Measurements from ENCODE around the gene LMX1A. TPM values are rescaled to one million over a fixed set of nuclear protein-coding genes. Genes with fewer than 3 reads are reported as not detected.

LMX1A gene
- total and polyA plus RNA-seq, 9 of the 15 experiments (the other 6 are each of a cell fraction or from before 2014, with no cell fraction given) = not detected

DNA sequence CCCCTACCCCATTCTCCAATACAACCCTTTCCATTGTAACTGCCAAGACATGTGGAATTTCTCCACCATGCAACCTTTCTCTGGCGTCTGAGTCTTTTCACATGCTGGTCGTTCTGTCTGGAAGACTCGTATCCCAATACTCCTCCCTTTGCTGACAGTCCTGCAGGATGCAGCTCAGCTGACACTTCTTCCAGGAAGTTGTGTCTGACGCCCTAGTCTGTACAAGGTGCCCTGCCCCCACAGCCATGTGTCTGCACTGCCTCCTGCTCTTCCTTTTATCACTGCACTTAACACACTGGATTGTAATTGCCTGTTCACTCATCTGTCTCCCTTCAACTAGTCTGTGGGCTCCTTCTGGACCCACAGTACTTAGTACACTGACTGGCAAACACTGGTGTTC, 188.0 kb downstream of the LMX1A start:
- intact Hi-C loops (cut with micrococcal nuclease) (no loop called here), in situ Hi-C loops (cut with MboI) (no loop called here)
- FAIRE-seq = no peak
- ChIA-PET POLR2A (interaction anchor here (1.2 kb wide), 1 partner anchor 10 kb away, joined by 3 read pairs; no protein-coding TSS in a partner anchor), CTCF (ENCODE audit: low intra/inter-chr PET ratio) (no interaction called here)
- Histone ChIP-seq H3K79me2 (ENCODE audit: control insufficient read depth, insufficient read depth, low read length) (no peaks in the 10 kb centered on the region), H4K20me1 (replicated peaks; ENCODE audit: control insufficient read depth, insufficient read depth, low read length) (no peaks in the 10 kb centered on the region), H2AFZ (ENCODE audit: low read depth, low read length) (no peak overlapping the region), H3K9me3 (replicated peaks; ENCODE audit: control insufficient read depth, insufficient read depth, low read depth, low read length) (no peaks in the 10 kb centered on the region), H3K9ac (ENCODE audit: insufficient read depth in 1 of 2, low read depth in 2 of 2, low read length in 2 of 2) (no peak overlapping the region), H3K4me2 (ENCODE audit: insufficient read depth, low read length) (no peak overlapping the region), H3K9me1 (ENCODE audit: control insufficient read depth, insufficient read depth, low read length) (no peaks in the 10 kb centered on the region), H3K27ac (ENCODE audit: extremely low read depth, low read depth, low read length) (no peak overlapping the region), H3K27me3 (ENCODE audit: control insufficient read depth in 2 of 2, insufficient read depth in 2 of 2, low read length in 2 of 2) (no peaks in the 10 kb centered on the region; a peak in 1 of 5 replicates), H3K36me3 (ENCODE audit: control insufficient read depth, insufficient read depth, low read length) (no peaks in the 10 kb centered on the region), H3K4me3 (no peak overlapping the region), H3K4me1 (replicated peaks in 1 of 2; ENCODE audit: control insufficient read depth in 2 of 2, insufficient read depth in 2 of 2, low read length in 2 of 2) (no peaks in the 10 kb centered on the region)
- no TSS peak for BruUV-seq (replicated peaks)
- TF ChIP-seq PHF8 (IDR thresholded peaks at IDR 0.05; ENCODE audit: borderline replicate concordance, low read length) = no peak
- TF ChIP-seq ADNP (tag; IDR thresholded peaks at IDR 0.05) = no peak
- TF ChIP-seq CSDE1 (IDR thresholded peaks at IDR 0.05) = no peak
- TF ChIP-seq, protein P1, sequence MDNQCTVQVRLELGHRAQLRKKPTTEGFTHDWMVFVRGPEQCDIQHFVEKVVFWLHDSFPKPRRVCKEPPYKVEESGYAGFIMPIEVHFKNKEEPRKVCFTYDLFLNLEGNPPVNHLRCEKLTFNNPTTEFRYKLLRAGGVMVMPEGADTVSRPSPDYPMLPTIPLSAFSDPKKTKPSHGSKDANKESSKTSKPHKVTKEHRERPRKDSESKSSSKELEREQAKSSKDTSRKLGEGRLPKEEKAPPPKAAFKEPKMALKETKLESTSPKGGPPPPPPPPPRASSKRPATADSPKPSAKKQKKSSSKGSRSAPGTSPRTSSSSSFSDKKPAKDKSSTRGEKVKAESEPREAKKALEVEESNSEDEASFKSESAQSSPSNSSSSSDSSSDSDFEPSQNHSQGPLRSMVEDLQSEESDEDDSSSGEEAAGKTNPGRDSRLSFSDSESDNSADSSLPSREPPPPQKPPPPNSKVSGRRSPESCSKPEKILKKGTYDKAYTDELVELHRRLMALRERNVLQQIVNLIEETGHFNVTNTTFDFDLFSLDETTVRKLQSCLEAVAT (IDR thresholded peaks at IDR 0.05) = no peak
- TF ChIP-seq, protein P2, sequence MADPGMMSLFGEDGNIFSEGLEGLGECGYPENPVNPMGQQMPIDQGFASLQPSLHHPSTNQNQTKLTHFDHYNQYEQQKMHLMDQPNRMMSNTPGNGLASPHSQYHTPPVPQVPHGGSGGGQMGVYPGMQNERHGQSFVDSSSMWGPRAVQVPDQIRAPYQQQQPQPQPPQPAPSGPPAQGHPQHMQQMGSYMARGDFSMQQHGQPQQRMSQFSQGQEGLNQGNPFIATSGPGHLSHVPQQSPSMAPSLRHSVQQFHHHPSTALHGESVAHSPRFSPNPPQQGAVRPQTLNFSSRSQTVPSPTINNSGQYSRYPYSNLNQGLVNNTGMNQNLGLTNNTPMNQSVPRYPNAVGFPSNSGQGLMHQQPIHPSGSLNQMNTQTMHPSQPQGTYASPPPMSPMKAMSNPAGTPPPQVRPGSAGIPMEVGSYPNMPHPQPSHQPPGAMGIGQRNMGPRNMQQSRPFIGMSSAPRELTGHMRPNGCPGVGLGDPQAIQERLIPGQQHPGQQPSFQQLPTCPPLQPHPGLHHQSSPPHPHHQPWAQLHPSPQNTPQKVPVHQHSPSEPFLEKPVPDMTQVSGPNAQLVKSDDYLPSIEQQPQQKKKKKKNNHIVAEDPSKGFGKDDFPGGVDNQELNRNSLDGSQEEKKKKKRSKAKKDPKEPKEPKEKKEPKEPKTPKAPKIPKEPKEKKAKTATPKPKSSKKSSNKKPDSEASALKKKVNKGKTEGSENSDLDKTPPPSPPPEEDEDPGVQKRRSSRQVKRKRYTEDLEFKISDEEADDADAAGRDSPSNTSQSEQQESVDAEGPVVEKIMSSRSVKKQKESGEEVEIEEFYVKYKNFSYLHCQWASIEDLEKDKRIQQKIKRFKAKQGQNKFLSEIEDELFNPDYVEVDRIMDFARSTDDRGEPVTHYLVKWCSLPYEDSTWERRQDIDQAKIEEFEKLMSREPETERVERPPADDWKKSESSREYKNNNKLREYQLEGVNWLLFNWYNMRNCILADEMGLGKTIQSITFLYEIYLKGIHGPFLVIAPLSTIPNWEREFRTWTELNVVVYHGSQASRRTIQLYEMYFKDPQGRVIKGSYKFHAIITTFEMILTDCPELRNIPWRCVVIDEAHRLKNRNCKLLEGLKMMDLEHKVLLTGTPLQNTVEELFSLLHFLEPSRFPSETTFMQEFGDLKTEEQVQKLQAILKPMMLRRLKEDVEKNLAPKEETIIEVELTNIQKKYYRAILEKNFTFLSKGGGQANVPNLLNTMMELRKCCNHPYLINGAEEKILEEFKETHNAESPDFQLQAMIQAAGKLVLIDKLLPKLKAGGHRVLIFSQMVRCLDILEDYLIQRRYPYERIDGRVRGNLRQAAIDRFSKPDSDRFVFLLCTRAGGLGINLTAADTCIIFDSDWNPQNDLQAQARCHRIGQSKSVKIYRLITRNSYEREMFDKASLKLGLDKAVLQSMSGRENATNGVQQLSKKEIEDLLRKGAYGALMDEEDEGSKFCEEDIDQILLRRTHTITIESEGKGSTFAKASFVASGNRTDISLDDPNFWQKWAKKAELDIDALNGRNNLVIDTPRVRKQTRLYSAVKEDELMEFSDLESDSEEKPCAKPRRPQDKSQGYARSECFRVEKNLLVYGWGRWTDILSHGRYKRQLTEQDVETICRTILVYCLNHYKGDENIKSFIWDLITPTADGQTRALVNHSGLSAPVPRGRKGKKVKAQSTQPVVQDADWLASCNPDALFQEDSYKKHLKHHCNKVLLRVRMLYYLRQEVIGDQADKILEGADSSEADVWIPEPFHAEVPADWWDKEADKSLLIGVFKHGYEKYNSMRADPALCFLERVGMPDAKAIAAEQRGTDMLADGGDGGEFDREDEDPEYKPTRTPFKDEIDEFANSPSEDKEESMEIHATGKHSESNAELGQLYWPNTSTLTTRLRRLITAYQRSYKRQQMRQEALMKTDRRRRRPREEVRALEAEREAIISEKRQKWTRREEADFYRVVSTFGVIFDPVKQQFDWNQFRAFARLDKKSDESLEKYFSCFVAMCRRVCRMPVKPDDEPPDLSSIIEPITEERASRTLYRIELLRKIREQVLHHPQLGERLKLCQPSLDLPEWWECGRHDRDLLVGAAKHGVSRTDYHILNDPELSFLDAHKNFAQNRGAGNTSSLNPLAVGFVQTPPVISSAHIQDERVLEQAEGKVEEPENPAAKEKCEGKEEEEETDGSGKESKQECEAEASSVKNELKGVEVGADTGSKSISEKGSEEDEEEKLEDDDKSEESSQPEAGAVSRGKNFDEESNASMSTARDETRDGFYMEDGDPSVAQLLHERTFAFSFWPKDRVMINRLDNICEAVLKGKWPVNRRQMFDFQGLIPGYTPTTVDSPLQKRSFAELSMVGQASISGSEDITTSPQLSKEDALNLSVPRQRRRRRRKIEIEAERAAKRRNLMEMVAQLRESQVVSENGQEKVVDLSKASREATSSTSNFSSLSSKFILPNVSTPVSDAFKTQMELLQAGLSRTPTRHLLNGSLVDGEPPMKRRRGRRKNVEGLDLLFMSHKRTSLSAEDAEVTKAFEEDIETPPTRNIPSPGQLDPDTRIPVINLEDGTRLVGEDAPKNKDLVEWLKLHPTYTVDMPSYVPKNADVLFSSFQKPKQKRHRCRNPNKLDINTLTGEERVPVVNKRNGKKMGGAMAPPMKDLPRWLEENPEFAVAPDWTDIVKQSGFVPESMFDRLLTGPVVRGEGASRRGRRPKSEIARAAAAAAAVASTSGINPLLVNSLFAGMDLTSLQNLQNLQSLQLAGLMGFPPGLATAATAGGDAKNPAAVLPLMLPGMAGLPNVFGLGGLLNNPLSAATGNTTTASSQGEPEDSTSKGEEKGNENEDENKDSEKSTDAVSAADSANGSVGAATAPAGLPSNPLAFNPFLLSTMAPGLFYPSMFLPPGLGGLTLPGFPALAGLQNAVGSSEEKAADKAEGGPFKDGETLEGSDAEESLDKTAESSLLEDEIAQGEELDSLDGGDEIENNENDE (IDR thresholded peaks at IDR 0.05; ENCODE audit: low read depth, low read length) = no peak
- TF ChIP-seq HIVEP1 (CRISPR knock-in tag; IDR thresholded peaks at IDR 0.05) = no peak
- TF ChIP-seq, protein P3, sequence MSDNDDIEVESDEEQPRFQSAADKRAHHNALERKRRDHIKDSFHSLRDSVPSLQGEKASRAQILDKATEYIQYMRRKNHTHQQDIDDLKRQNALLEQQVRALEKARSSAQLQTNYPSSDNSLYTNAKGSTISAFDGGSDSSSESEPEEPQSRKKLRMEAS (CRISPR knock-in tag; IDR thresholded peaks at IDR 0.05) = no peak
- 0% methylated on average over 4 of the region's 4 CpGs for WGBS (ENCODE audit: insufficient coverage, low coverage, missing lambda C conversion rate)
- ATAC-seq = no peak
- DNase-seq (ENCODE audit: extremely low read depth in 1 of 4, low spot score in 3 of 4) = no peak
